K562 (cell line): ENCODE results near the gene ZNF747. TPM values are rescaled to one million over a fixed set of nuclear protein-coding genes. Genes with fewer than 3 reads are reported as not detected.

Experiments
- CREB1 ChIP-seq, 2 experiments: sonication (generic) in 1 of 2; formaldehyde crosslinking in 1 of 2; IDR thresholded peaks; 2 replicates each; pipeline versions ENCODE4 v1.6.1 to v1.8.0; 2012 to 2022; ENCODE audit warnings: inconsistent platforms in 1 of 2, mild to moderate bottlenecking in 1 of 2, missing genetic modification reagents in 1 of 2, moderate library complexity in 1 of 2
- ETV1 ChIP-seq: fragments of 450-650 bp; conservative IDR thresholded peaks from 2 replicates; pipeline ENCODE4 v1.6.1; 2016; ENCODE audit warnings: missing genetic modification characterization, control low read depth, low read depth, missing compliant biosample characterization
- FOXK2 ChIP-seq, 2 experiments: fragments of 450-650 bp; IDR thresholded peaks in 1 of 2; conservative IDR thresholded peaks in 1 of 2; 2 replicates each; pipeline ENCODE4 v1.6.1; 2016; ENCODE audit warnings: low read depth in 2 of 2, mild to moderate bottlenecking in 1 of 2
- FOXM1 ChIP-seq, 2 experiments: fragments of 450-650 bp in 1 of 2; sonication (generic) in 1 of 2; formaldehyde crosslinking in 1 of 2; IDR thresholded peaks; 2 replicates each; pipeline versions ENCODE4 v1.6.1 to v1.9.0; 2017 to 2022; ENCODE audit warnings: low read depth in 2 of 2, mild to moderate bottlenecking in 2 of 2, missing genetic modification reagents in 1 of 2, moderate library complexity in 1 of 2
- FUS ChIP-seq: fragments of 200-400 bp; formaldehyde crosslinking; optimal IDR thresholded peaks from 2 replicates; pipeline ENCODE3; 2017; ENCODE audit warnings: low read depth, low read length
- GATAD2A ChIP-seq: fragments of 450-650 bp; IDR thresholded peaks from 2 replicates; pipeline ENCODE4 v1.6.1; 2017
- HMGXB4 ChIP-seq: sonication (generic); formaldehyde crosslinking; IDR thresholded peaks from 2 replicates; pipeline ENCODE4 v1.8.1; 2023; ENCODE audit warnings: mild to moderate bottlenecking, missing genetic modification reagents
- HNRNPK ChIP-seq: fragments of 200-400 bp; formaldehyde crosslinking; IDR thresholded peaks from one replicate; pipeline ENCODE4 v1.6.1; 2018; ENCODE audit warnings: mild to moderate bottlenecking, low read depth, low read length; ENCODE audit not compliant: poor library complexity, severe bottlenecking
- MAZ ChIP-seq, 2 experiments: fragments of 450-650 bp in 1 of 2; sonication (generic) in 1 of 2; formaldehyde crosslinking; IDR thresholded peaks in 1 of 2; conservative IDR thresholded peaks in 1 of 2; 2 replicates each; pipeline versions ENCODE4 v1.4.0 to v1.5.0; 2020; ENCODE audit warnings: mild to moderate bottlenecking in 1 of 2, missing genetic modification reagents in 1 of 2
- SLC30A9 ChIP-seq: fragments of 250-450 bp; sonication (Bioruptor Pico); IDR thresholded peaks from 2 replicates; pipeline ENCODE4 v1.8.0; 2022; ENCODE audit warnings: mild to moderate bottlenecking, moderate library complexity
- TFE3 ChIP-seq: fragments of 450-650 bp; formaldehyde crosslinking; IDR thresholded peaks from 2 replicates; pipeline ENCODE4 v1.4.0; 2020; ENCODE audit warnings: mild to moderate bottlenecking, mixed read lengths
- UBTF ChIP-seq, 2 experiments: IDR thresholded peaks; 2 replicates each; pipeline ENCODE4 v1.6.1; 2012; ENCODE audit warnings: improper control_type of control experiment in 2 of 2, low read depth in 2 of 2, low read length in 2 of 2, borderline replicate concordance in 1 of 2
- YBX1 ChIP-seq: fragments of 450-650 bp; IDR thresholded peaks from 2 replicates; pipeline ENCODE4 v1.7.1; 2016; ENCODE audit warnings: mild to moderate bottlenecking
- ZNF518B ChIP-seq: fragments of 250-450 bp; sonication (Bioruptor Pico); IDR thresholded peaks from 2 replicates; pipeline ENCODE4 v1.5.0; 2021; ENCODE audit warnings: mild to moderate bottlenecking, moderate library complexity
- ZNF707 ChIP-seq: fragments of 250-450 bp; sonication (Bioruptor Pico); conservative IDR thresholded peaks from 2 replicates; pipeline ENCODE4 v1.8.0; 2022; ENCODE audit warnings: inconsistent platforms, mild to moderate bottlenecking, moderate library complexity
- polyA plus RNA-seq, 8 experiments: library from polyadenylated mRNA; depleted of rRNA in 4 of 8; stranded (reverse) in 5 of 8; unstranded in 3 of 8; fragments of >200 nt; fragmentation: Nextera tagmentation in 2 of 8; fragmentation: Illumina TruSeq in 1 of 8; extraction: Ambion mirVana in 2 of 8; extraction: Trizol in 1 of 8; gene quantifications; 2 replicates each; pipeline versions ENCODE4 v1.2.1 to v1.2.3, GENCODE V29; 2011 to 2014; ENCODE audit warnings: inconsistent platforms in 1 of 8, missing spikeins in 1 of 8
- total RNA-seq, 7 experiments: library from RNA; depleted of rRNA in 6 of 7; stranded (reverse); fragments of >200 nt in 6 of 7; fragmentation: Illumina TruSeq in 2 of 7; extraction: Trizol in 2 of 7; gene quantifications; 2 replicates each; pipeline versions ENCODE4 v1.2.1 to v1.2.3, GENCODE V29; 2011 to 2021; ENCODE audit warnings: low replicate concordance in 1 of 7

Gene ZNF747
- total and polyA plus RNA-seq, 9 of the 15 experiments (the other 6 are each of a cell fraction or from before 2014, with no cell fraction given) = 0.14 to 3.3 (median 1.5) TPM

- TF ChIP-seq MAZ (CRISPR knock-in tag; conservative IDR thresholded peaks at IDR 0.05 in 1 of 2, IDR thresholded peaks at IDR 0.05 in 1 of 2) = peak; percentile 9 to 79; a peak in 3 of 4 replicates
- no peak for TF ChIP-seq FOXM1 (IDR thresholded peaks at IDR 0.05; ENCODE audit: low read depth)
- TF ChIP-seq FOXM1 (CRISPR knock-in tag; IDR thresholded peaks at IDR 0.05; ENCODE audit: low read depth) = 0 out of 2 replicates have a peak, but pooled peaks have one; percentile 19
- no peak for TF ChIP-seq YBX1
- no peak for TF ChIP-seq TFE3 (CRISPR knock-in tag)
- TF ChIP-seq ZNF518B = no peak
- 0 out of 4 replicates have a peak, but pooled peaks have one; percentile 25 to 59 for TF ChIP-seq UBTF (IDR thresholded peaks at IDR 0.05; ENCODE audit: borderline replicate concordance in 1 of 2, low read depth in 2 of 2, low read length in 2 of 2)
- TF ChIP-seq ETV1 (tag) = 0 out of 2 replicates have a peak, but pooled peaks have one; percentile 10
- no peak for TF ChIP-seq GATAD2A
- TF ChIP-seq HMGXB4 (CRISPR knock-in tag) = no peak; the same call in 1 of the 2 replicates
- TF ChIP-seq ZNF707 (CRISPR knock-in tag) = no peak
- TF ChIP-seq SLC30A9 (CRISPR knock-in tag) = no peak
- TF ChIP-seq FUS = no peak
- peak; percentile 59 to 65; a peak in 2 of 4 replicates for TF ChIP-seq FOXK2 (conservative IDR thresholded peaks at IDR 0.05 in 1 of 2, IDR thresholded peaks at IDR 0.05 in 1 of 2; ENCODE audit: low read depth in 2 of 2)
- TF ChIP-seq HNRNPK = no peak
- no peak; the same call in 1 of the 2 replicates for TF ChIP-seq CREB1 (IDR thresholded peaks at IDR 0.05)
- no peak for TF ChIP-seq CREB1 (CRISPR knock-in tag; IDR thresholded peaks at IDR 0.05)
These were observed 23.5 kb upstream of the ZNF747 start, which contains the start of gene ZNF764 (continued) for GRCh38 chr16:30557957-30558788.
